RWPE1 (cell line): ENCODE results near the gene SLC7A1.

ENCODE experiments used
- CTCF ChIA-PET: fragments of 350-600 bp; sonication (Branson Sonifier 250); formaldehyde crosslinking; extraction: SDS; loops from one replicate; lab custom pipeline; 2021; lab: Yijun Ruan, JAX
- POLR2A ChIA-PET: fragments of 400-600 bp; formaldehyde crosslinking; extraction: SDS; loops from one replicate; lab custom pipeline; 2020; ENCODE audit warnings: antibody characterized with exemption; ENCODE audit not compliant: low non-redundant PET; lab: Yijun Ruan, JAX
- DNase-seq: peaks from one replicate; pipeline ENCODE4 v3.0.0; 2012; ENCODE audit warnings: low spot score
- H3K27ac ChIP-seq: fragments of 450-650 bp; 2 replicates; pipeline ENCODE4 v1.5.1; 2017
- TF ChIP-seq, protein P1 (sequence below): fragments of 450-650 bp; conservative IDR thresholded peaks from 2 replicates; pipeline ENCODE4 v1.5.1; 2017; ENCODE audit warnings: low read depth, mild to moderate bottlenecking

The SLC7A1 gene

DNA sequence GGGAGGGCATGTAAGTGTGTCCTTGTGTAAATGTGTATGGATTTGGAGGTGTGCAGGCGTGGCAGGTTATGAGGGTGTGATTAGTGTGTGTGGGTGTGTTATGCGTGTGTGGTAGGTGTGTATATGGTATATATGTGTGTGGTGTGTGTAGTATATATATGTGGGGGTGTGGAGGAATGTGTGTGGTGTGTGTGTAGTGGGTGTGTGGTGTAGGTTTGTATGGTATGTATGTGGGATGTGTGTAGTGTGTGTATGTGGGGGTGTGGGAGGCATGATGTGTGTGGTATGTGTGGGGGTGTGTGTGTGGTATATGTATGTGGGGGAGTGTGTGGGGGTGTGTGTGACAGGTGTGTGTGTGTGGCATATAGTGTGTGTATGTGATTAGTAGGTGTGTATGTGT lies 104.2 kb downstream of the SLC7A1 start:
- no peak for DNase-seq
- CTCF ChIA-PET: no interaction called here
- POLR2A ChIA-PET: no interaction called here
- TF ChIP-seq, protein P1, sequence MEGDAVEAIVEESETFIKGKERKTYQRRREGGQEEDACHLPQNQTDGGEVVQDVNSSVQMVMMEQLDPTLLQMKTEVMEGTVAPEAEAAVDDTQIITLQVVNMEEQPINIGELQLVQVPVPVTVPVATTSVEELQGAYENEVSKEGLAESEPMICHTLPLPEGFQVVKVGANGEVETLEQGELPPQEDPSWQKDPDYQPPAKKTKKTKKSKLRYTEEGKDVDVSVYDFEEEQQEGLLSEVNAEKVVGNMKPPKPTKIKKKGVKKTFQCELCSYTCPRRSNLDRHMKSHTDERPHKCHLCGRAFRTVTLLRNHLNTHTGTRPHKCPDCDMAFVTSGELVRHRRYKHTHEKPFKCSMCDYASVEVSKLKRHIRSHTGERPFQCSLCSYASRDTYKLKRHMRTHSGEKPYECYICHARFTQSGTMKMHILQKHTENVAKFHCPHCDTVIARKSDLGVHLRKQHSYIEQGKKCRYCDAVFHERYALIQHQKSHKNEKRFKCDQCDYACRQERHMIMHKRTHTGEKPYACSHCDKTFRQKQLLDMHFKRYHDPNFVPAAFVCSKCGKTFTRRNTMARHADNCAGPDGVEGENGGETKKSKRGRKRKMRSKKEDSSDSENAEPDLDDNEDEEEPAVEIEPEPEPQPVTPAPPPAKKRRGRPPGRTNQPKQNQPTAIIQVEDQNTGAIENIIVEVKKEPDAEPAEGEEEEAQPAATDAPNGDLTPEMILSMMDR: no peak
- no peak overlapping the region for H3K27ac ChIP-seq

DNA sequence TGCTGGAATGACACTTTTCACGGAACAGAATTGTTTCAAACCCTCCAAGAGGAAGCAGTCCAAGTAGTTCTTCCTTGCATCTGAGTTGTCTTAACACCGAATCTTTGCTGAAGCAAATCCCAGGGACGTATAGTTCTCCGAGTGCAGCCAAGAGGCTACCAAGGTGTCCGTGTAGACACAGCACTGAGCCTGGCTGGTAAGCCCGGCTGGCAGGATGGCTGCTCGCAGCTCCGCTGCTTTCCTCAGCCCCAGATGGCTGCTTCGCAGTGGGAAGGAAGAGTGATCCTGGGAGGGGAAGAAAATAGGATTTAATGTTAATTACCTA lies 105.0 kb downstream of the SLC7A1 start:
- TF ChIP-seq, protein P1: no peak
- ChIA-PET POLR2A (no interaction called here), CTCF (no interaction called here)
- no peak overlapping the region for H3K27ac ChIP-seq
- no peak for DNase-seq

DNA sequence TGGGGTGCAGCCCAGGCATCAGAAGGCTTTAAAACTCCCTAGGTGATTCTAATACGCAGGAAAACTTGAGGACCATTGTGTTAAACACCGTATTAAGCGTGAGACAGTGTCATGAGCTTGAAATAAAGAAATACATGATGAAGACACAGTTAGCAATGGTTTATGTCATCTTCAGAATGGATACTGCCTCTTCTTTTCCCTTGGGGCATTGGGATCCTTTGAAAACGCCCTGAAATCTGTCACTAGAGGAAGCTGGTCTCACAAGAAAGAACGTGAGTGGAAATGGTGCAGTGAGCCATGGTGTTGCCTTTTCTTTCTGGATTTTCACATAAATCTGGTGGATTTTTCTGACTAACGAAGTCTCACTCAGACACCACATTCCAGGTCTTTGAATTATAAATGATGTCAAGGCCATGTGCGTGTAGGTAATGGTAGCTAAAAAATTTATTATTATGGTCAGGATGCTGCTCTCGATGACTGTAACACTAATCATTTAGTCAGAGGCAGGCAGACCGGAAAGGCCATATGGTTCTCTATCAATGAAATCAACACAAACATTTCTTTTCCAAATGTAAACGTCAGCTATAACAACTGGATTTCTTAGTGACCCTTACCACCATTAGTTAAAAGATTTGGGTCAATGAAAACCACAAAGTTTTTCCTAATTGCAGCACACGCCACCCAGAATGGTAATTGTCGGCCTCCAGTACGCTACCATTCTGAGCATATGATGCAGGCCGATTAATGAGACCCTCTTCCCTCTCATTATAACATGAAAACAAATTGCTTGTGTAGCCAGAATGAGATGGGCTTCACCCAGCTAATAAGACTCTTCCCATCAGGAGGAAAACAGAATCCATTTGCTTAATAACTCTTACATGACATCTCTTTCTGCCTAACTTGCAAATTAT lies 105.6 kb downstream of the SLC7A1 start:
- TF ChIP-seq, protein P1: no peak
- POLR2A ChIA-PET: no interaction called here
- no peak for DNase-seq
- CTCF ChIA-PET: no interaction called here
- H3K27ac ChIP-seq: no peak overlapping the region

DNA sequence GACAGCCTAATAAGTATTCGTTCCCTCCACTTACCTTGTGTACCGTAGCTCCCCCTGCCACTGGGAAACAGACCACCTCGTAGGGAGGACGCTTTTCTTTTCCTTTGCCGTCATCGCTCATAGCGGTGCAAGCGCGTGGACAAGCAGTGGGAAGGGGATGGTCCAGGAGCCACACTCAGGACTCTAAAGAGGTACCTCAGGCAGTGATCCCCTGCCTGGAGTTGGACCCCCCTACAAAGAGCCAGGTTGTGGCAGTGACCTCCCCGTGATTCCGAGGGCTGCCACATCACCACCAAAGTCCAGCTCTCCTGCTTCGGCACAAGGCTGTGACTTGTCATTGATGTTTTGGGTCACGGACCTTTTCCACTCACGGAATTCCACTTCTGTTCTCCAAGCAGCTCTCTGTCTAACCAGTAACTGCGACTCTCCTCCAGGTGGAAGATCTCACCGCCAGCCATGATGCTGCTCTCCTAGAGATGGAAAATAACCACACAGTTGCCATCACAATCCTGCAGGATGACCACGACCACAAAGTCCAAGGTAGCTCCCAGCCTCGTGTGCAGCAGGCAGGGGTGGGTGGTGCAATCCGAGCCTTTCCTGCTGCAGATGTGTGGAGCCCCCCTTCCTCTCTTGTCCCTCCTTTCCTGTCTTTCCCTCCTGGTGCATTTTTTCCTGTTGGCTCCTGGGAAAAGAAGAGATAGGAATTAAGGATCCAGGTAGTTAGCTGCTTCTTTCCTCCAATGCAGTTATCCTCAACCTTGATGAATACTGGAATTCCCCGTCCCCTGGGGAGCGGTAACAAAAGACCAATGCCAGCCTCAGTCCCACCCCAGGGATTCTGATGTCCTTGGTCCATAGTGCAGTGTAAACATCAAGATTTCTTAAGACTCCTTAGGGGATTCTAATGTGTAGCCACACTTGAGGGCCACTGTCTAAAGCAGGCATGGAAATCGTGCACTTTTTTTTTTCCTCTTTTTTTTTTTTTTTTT lies 107.7 kb downstream of the SLC7A1 start:
- no peak for DNase-seq
- POLR2A ChIA-PET: no interaction called here
- CTCF ChIA-PET: interaction anchor here (0.6 kb wide), 1 partner anchor 68 kb away, joined by 3 read pairs; no protein-coding TSS in a partner anchor
- H3K27ac ChIP-seq: no peak overlapping the region
- TF ChIP-seq, protein P1: no peak

DNA sequence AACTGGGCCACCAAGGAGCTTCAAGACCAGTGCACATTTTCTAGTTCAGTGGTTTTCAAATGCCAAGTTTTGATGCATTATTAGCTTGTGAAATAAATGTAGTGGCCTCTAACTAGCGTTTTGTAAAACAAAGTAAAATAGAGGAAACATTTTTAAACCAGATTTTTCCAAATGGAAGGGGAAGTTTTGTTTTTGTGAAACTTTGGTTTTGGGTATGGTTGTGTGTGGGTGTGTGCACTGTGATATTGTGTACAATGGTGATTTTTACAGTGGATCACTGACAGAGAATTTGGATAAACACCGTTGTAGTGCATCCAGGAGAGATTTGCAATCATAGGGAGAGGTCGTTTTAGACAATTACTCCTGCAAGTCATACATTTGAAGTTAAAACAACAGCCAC lies 108.9 kb downstream of the SLC7A1 start:
- ChIA-PET CTCF (interaction anchor here (0.6 kb wide), 1 partner anchor 227 kb away, joined by 3 read pairs; no protein-coding TSS in a partner anchor), POLR2A (no interaction called here)
- TF ChIP-seq, protein P1: no peak
- no peak for DNase-seq
- H3K27ac ChIP-seq: no peak overlapping the region

DNA sequence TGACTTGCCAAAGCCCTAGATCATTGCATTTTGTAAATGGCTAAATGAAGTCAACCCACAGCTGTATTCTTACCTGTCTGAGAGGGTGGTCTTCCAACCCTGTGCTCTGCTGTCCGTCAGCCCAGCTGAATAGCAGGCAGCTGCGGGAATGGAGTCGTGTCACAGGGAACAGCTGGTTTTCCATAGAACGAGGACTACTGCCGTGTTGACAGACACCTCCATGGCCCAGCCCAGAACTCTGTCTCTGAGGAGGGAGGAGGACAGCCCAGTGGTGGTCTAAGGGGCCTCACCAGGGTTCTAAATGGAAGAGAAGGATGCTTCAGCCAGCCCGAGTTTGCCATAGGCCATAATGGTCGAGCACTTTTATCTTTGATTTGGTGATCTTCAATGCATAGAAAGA lies 110.7 kb downstream of the SLC7A1 start:
- CTCF ChIA-PET: interaction anchor here (1.3 kb wide), 1 partner anchor 11 kb away, joined by 3 read pairs; no protein-coding TSS in a partner anchor
- DNase-seq: no peak
- POLR2A ChIA-PET: no interaction called here
- TF ChIP-seq, protein P1: no peak
- no peak overlapping the region for H3K27ac ChIP-seq
